ENCODE results near the gene NLK. TPM values are rescaled to one million over a fixed set of nuclear protein-coding genes. Genes with fewer than 3 reads are reported as not detected.

Gene NLK
- total and polyA plus RNA-seq, 10 of the 15 experiments (the other 5 are each of a cell fraction or from before 2014, with no cell fraction given): 5.0 to 22.9 (median 15.0) TPM

DNA sequence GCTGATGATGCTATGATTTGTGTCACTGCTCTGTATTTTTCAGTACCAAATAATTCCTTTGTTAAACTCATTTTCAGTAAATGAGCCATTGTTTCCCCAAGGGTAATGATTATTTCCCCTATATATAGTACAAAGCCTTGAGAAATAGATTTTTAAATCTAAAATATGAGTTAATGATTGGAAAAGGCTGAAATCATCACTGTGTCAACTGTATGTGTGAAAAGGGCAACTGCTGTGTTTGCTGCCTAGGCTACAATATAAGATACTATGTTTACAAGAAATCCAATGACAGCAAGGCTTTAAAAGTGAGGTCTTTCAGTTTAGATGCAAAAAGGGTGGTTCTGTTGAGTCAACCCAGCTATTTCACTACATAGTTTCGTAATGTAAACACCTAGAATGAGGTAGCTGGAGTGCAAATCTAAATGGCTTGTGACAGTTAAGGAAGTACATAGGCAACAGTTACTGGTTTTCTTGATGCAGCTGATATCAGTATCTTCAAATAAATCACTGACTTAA lies 15.3 kb downstream of the NLK start (continued):
- TF ChIP-seq ETV6 (conservative IDR thresholded peaks at IDR 0.05 in 1 of 2, IDR thresholded peaks at IDR 0.05 in 1 of 2; ENCODE audit: borderline replicate concordance in 1 of 2, low read depth in 1 of 2): peak in 1 of 2 experiments; percentile 38; a peak in 1 of 4 replicates
- TF ChIP-seq MYB (IDR thresholded peaks at IDR 0.05; ENCODE audit: borderline replicate concordance, low read depth, low read length): peak; percentile 95
- TF ChIP-seq PAX5 (IDR thresholded peaks at IDR 0.05; ENCODE audit: borderline replicate concordance, low read depth, low read length): peak; percentile 76; the same call in 1 of the 2 replicates
- no peak for TF ChIP-seq NFXL1 (IDR thresholded peaks at IDR 0.05; ENCODE audit: borderline replicate concordance)
- TF ChIP-seq, protein P1, sequence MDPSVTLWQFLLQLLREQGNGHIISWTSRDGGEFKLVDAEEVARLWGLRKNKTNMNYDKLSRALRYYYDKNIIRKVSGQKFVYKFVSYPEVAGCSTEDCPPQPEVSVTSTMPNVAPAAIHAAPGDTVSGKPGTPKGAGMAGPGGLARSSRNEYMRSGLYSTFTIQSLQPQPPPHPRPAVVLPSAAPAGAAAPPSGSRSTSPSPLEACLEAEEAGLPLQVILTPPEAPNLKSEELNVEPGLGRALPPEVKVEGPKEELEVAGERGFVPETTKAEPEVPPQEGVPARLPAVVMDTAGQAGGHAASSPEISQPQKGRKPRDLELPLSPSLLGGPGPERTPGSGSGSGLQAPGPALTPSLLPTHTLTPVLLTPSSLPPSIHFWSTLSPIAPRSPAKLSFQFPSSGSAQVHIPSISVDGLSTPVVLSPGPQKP (IDR thresholded peaks at IDR 0.05; ENCODE audit: low read depth, low read length): no peak
- TF ChIP-seq IKZF1 (conservative IDR thresholded peaks at IDR 0.05): 0 out of 2 replicates have a peak, but pooled peaks have one; percentile 31
- no peak for TF ChIP-seq YBX1 (IDR thresholded peaks at IDR 0.05)
- TF ChIP-seq NR2C1 (IDR thresholded peaks at IDR 0.05): no peak
- TF ChIP-seq CHD2 (IDR thresholded peaks at IDR 0.05; ENCODE audit: borderline replicate concordance, low read depth, low read length): peak; percentile 85
- peak; percentile 70; the same call in 1 of the 2 replicates for TF ChIP-seq ZBED1 (IDR thresholded peaks at IDR 0.05; ENCODE audit: borderline replicate concordance)
- no peak for TF ChIP-seq TAF1 (IDR thresholded peaks at IDR 0.05; ENCODE audit: borderline replicate concordance, low read depth, low read length)
- TF ChIP-seq MEF2B (IDR thresholded peaks at IDR 0.05; ENCODE audit: partially characterized antibody, poor library complexity, severe bottlenecking): peak; percentile 76
- TF ChIP-seq ZNF24 (IDR thresholded peaks at IDR 0.05): peak; percentile 90
- TF ChIP-seq BCL11A (IDR thresholded peaks at IDR 0.05; ENCODE audit: low read depth, low read length): peak; percentile 77
- peak; percentile 43; the same call in 1 of the 2 replicates for TF ChIP-seq MXI1 (IDR thresholded peaks at IDR 0.05; ENCODE audit: low read depth, low read length)
- TF ChIP-seq KLF5 (IDR thresholded peaks at IDR 0.05; ENCODE audit: partially characterized antibody): peak; percentile 81
- TF ChIP-seq SRF (IDR thresholded peaks at IDR 0.05; ENCODE audit: low read depth in 2 of 2, low read length in 2 of 2): 0 out of 4 replicates have a peak, but pooled peaks of 1 of the 2 experiments have one; percentile 8
- no peak for TF ChIP-seq SREBF1 (IDR thresholded peaks at IDR 0.05; ENCODE audit: low read length)
- TF ChIP-seq RAD21 (IDR thresholded peaks at IDR 0.05; ENCODE audit: insufficient read depth, low read depth, low read length): no peak
- peak; percentile 93 for TF ChIP-seq RUNX3 (IDR thresholded peaks at IDR 0.05; ENCODE audit: low read length)
- 0 out of 2 replicates have a peak, but pooled peaks have one; percentile 72 for TF ChIP-seq DPF2 (IDR thresholded peaks at IDR 0.05)

Measured in GM12878 (cell line).